Measurements from ENCODE around the gene TAGLN2. TPM values are rescaled to one million over a fixed set of nuclear protein-coding genes. Genes with fewer than 3 reads are reported as not detected.

The TAGLN2 gene
- total RNA-seq, 1 donor from 2014 or later, result 715 TPM

- DNase-seq (ENCODE audit: extremely low read depth, low read depth, low spot score), result no peak
Observed at GRCh38 chr1:159936273-159936904, 11.1 kb upstream of the TAGLN2 start.

- no peak for DNase-seq (ENCODE audit: extremely low read depth, low read depth, low spot score)
Observed at GRCh38 chr1:159935719-159936272, 10.5 kb upstream of the TAGLN2 start.

- no peak for DNase-seq (ENCODE audit: extremely low read depth, low read depth, low spot score)
Observed at GRCh38 chr1:159935305-159935704, 10.0 kb upstream of the TAGLN2 start.

- no peak for DNase-seq (ENCODE audit: extremely low read depth, low read depth, low spot score)
Observed at GRCh38 chr1:159934136-159935039, 9.1 kb upstream of the TAGLN2 start.

- DNase-seq (ENCODE audit: extremely low read depth, low read depth, low spot score), result no peak
Observed at GRCh38 chr1:159933347-159933746, 8.0 kb upstream of the TAGLN2 start.

GRCh38 chr1:159932296-159933285, 7.3 kb upstream of the TAGLN2 start:
- DNase-seq (ENCODE audit: extremely low read depth, low read depth, low spot score), result no peak

- no peak for DNase-seq (ENCODE audit: extremely low read depth, low read depth, low spot score)
Observed at GRCh38 chr1:159931795-159932173, 6.5 kb upstream of the TAGLN2 start.

GRCh38 chr1:159931101-159931794, 5.9 kb upstream of the TAGLN2 start:
- no peak for DNase-seq (ENCODE audit: extremely low read depth, low read depth, low spot score)

GRCh38 chr1:159930634-159931033, 5.3 kb upstream of the TAGLN2 start:
- no peak for DNase-seq (ENCODE audit: extremely low read depth, low read depth, low spot score)

- no peak for DNase-seq (ENCODE audit: extremely low read depth, low read depth, low spot score)
Observed at GRCh38 chr1:159930216-159930615, 4.9 kb upstream of the TAGLN2 start.

- no peak for DNase-seq (ENCODE audit: extremely low read depth, low read depth, low spot score)
Observed at GRCh38 chr1:159929155-159930051, 4.1 kb upstream of the TAGLN2 start.

- no peak for DNase-seq (ENCODE audit: extremely low read depth, low read depth, low spot score)
Observed at GRCh38 chr1:159928491-159929050, 3.3 kb upstream of the TAGLN2 start.

- no peak for DNase-seq (ENCODE audit: extremely low read depth, low read depth, low spot score)
Observed at GRCh38 chr1:159927849-159928431, 2.6 kb upstream of the TAGLN2 start.

GRCh38 chr1:159927211-159927848, 2.0 kb upstream of the TAGLN2 start:
- DNase-seq (ENCODE audit: extremely low read depth, low read depth, low spot score), result no peak

GRCh38 chr1:159925719-159926078, 392 bp upstream of the TAGLN2 start:
- DNase-seq (ENCODE audit: extremely low read depth, low read depth, low spot score), result no peak

- no peak for DNase-seq (ENCODE audit: extremely low read depth, low read depth, low spot score)
Observed at GRCh38 chr1:159924025-159924790, 1.1 kb downstream of the TAGLN2 start.

Data from glomerular endothelial cell (primary cell).